Right ventricle myocardium inferior (tissue), 1 donor: ENCODE data around the gene DCST1. TPM values are rescaled to one million over a fixed set of nuclear protein-coding genes. Genes with fewer than 3 reads are reported as not detected.
A peak's percentile ranks its signal among the peaks of the same experiment; 100 is the strongest.

ENCODE experiments used
- ATAC-seq: fragments of 200-7000 bp; cut with Tn5 transposase; one replicate; pipeline ENCODE4 v1.9.1; 2020; ENCODE audit warnings: mild to moderate bottlenecking, moderate library complexity
- DNase-seq: peaks from one replicate; pipeline ENCODE4 v3.0.0; 2021; ENCODE audit errors: missing footprints
- intact Hi-C: fragments of 100-400 bp; cut with DNase I; formaldehyde crosslinking; loops from one replicate; pipeline ENCODE4 v1.11.0; 2022
- total RNA-seq: library from RNA; stranded (reverse); fragmentation: NEBNext Ultra II Directional; extraction: Animal tissue kit (Norgen Biotek cat#: 25700); gene quantifications from one replicate; pipeline ENCODE4 v1.2.1, GENCODE V29; 2021
- donor health status: DM: no; HTN: yes; CAD: no; lungs with severe emphysema.

DCST1 gene
- total RNA-seq, 1 donor from 2014 or later: not detected

DNA sequence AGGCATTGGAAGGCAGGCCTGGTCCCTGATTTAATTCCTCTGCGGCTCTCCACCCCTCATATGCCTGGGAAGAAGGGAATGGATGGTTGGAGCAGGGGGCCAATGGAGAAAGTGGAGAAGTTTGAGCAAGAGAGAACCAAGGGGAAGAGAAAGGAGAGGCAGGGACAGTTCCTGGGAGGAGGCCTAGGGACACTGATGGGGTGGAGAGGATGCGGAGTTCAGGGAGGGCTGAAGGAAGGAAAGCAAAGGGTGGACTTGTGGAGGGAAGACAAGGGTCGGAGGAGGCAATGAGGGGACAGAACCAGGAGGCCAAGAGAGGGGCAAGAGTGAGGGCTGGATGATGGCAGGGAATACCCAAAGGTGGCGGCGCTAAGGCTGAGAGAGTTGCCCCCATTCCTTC is 23.9 kb upstream of the DCST1 start:
- intact Hi-C loops: no loop called here
- ATAC-seq (no peak), DNase-seq (no peak)

DNA sequence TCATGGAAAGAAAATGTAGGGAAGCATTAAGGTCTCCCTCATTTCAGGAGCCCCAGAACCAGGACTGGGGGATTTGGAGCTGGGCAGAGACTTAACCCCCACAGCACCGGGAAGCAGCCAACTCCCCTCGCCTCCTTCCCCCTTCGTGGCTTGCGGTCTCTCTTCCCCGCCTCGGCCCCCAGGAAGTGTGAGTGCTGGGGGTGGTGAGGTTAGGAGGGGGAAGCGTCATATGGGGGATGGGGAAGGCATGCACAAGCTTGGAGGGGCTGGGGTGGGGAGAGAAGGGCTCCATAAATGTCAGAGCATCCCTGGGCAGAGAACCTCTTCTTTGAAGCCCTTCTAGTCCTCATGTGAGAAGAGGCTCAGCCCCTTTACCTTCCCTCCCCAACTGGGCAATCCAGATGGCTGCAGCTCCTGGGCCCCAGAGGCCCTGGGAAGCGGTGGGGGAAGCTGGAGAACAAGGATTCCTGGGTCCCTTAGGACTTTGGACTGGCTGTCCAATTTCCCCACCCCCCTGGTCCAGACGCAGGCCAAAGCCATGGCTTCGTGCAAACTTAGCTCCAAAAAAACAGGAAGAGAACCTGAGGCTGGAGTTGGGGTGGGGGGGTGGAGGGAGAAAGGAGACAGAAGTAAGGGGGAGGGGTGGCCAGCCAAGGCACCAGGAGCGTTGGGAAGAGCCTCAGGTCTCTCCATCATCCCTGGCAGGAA is 23.3 kb upstream of the DCST1 start:
- intact Hi-C loops: no loop called here
- ATAC-seq (no peak), DNase-seq (peak; percentile 40)

DNA sequence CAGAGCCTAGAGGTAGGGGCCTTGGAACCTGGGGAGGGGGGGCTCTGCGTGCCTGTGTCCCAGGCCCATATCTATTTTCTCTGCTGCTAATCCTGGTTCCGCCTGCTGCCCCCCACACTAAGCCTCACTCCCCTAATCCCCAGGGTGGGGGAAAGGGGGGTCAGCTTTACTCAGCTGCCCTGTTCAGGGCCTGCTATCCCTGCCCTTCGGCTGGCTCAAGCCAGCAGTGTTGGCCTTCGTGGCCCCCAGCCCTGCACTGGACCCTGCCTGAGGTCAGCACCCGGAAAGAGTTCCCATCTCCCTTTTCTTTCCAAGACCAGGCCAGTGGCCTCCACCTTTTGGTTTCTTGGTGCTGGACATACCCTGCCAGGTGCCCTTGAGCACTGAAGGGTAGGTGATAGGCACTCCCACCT is 22.6 kb upstream of the DCST1 start:
- intact Hi-C loops: no loop called here
- ATAC-seq: no peak
- peak; percentile 9 for DNase-seq

DNA sequence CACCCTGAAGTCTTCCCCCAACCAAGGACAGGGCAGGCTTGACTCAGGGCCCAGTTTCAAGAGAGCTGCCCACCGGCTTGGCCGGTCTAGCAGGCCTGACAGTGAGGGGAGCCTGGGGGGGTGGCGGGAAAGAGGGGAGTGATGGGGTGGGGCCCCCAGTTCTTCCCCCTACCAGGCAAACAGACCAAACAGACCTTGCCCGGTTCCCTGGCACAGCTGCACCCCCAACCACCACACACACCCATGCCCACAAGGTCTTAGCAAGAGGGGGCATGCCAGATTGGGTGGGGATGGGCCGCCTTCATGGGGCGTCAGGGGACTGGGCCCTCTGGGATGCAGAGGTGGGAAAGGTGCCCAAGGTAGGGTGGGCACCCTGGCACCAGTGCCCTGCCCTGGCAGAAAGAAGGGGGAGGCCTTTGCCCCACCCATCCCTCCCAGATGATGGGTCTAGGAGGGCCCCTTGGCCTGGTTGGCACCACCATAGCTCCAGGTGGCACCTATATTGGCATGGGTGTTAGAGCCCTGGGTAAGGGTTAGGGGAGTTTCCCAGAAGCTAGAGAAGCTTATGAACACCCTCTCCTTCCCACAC is 22.1 kb upstream of the DCST1 start:
- DNase-seq: no peak
- no peak for ATAC-seq
- intact Hi-C loops: no loop called here

DNA sequence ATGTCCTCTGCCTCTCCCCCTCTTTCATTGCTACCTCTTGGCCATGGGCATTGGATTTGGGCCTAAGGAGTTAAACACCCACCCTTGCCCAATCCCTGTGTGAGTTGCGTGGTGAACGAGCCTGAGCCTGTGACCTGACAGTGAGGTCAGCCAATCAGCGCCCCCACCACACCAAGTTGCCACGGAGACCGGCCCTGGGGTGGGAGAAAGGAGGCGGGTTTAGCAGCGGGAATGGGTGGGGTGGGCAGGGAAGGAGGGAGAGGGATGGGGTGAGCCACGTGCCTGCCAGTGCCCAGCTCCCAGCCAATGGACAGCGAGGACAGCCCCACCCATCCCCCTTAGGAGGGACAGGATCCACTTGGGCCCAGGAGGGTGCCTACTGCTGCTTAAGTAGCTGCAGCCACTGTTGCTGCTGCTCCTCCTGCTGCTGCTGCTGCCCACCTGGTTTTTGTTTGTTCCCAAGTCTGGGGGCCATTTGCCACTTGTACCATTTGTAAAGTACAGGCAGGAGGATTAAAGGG is 21.5 kb upstream of the DCST1 start:
- intact Hi-C loops: no loop called here
- ATAC-seq (peak; percentile 42), DNase-seq (peak; percentile 89)

GRCh38 chr1:155012776-155013602 is 20.6 kb upstream of the DCST1 start:
- DNase-seq (no peak), ATAC-seq (no peak)
- intact Hi-C loops: no loop called here

DNA sequence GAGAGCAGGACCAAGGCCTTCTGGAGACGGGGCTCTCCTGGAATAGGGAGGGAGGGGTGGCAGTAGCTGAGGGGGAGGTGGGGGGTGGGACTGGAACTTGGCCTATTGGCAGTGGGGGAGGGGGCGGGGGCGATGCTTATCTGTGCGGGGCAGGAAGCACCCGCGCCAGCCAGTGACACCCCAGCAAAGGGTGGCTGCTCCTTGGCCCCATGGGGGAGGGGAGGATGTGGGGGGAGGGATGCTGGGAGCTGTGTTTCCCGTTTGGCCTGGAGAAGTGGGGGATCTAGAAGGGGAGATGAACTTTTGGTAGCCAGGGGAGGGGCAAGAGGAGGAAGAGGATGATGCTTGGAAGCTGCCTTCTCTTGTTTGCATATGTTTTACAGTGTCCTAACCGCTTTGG is 20.0 kb upstream of the DCST1 start:
- no peak for DNase-seq
- intact Hi-C loops: no loop called here

GRCh38 chr1:155014709-155015508 is 18.7 kb upstream of the DCST1 start:
- ATAC-seq (no peak), DNase-seq (no peak)
- intact Hi-C loops: loop anchor here (5.0 kb wide), 1 partner anchor 43 kb away; the partner anchor contains the start of genes CKS1B and SHC1

More for the DNA sequence above, 20.0 kb upstream of the DCST1 start:
- no peak for ATAC-seq

DNA sequence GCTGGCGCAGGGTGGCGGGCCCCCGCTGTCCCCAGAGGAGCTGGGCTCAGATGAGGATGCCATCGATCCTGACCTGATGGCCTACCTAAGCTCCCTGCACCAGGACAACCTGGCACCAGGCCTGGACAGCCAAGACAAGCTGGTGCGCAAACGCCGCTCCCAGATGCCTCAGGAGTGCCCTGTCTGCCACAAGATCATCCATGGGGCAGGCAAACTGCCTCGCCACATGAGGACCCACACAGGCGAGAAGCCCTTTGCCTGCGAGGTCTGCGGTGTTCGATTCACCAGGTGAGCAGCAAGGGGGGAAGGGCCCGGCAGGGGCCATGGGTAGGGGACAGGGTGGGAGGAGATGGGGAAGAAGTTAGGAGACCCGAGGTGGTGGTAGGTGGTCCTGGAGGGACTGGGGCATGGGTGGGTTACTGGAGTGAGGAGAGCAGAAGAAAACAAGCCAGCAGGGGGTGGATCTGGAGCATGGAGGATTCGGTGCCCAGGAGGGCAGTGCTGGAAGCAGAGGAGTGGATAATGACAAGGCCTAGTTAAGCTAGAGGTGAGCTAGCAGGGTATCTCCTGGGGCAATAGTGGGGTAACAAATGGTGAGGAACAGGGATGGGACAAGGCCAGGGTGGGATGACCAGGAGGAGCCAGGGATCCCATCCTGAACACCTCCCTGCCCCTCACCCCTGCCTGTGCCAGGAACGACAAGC is 17.9 kb upstream of the DCST1 start:
- intact Hi-C loops: loop anchor here (5.0 kb wide), 1 partner anchor 43 kb away; the partner anchor contains the start of genes CKS1B and SHC1
- DNase-seq (no peak), ATAC-seq (no peak)

DNA sequence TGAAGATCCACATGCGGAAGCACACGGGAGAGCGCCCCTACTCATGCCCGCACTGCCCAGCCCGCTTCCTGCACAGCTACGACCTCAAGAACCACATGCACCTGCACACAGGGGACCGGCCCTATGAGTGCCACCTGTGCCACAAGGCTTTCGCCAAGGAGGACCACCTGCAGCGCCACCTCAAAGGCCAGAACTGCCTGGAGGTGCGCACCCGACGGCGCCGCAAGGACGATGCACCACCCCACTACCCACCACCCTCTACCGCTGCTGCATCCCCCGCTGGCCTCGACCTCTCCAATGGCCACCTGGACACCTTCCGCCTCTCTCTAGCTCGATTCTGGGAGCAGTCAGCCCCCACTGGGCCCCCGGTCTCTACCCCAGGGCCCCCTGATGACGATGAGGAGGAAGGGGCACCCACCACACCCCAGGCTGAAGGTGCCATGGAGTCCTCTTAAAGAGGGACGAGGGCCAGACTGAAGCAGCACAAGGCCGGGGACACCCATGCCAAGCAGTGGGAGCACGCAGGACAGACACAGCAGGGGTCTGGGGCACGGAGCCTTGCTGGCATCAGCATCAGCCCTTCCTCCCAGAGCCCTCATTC is 17.3 kb upstream of the DCST1 start:
- ATAC-seq (no peak), DNase-seq (no peak)
- intact Hi-C loops: loop anchor here (5.0 kb wide), 1 partner anchor 44 kb away; the partner anchor contains the start of genes CKS1B and SHC1

GRCh38 chr1:155017041-155017945 is 16.3 kb upstream of the DCST1 start:
- DNase-seq (peak; percentile 95), ATAC-seq (peak; percentile 93)
- intact Hi-C loops: loop anchor here (1.0 to 5.0 kb wide), 2 partner anchors 16 to 45 kb away; partner anchors contain the start of genes CKS1B and SHC1

DNA sequence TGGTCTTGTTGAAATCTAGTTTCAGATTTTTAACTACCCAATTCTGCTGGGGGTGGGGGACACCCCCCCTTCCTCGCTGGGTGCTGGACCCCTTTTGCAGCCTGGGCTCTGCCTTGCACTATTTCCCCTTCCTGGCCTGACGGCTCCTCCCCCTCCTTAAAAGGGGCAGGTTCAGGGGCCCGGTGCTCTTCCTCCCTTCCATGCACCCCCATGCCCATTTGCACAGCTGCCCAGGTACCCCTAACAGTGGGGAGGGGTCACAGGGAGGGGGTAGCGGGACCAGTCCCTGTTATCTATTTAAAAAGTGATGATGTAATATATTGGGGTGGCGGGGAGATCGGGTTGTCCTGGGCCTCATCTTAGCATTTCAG is 15.7 kb upstream of the DCST1 start:
- ATAC-seq: no peak
- DNase-seq: no peak
- intact Hi-C loops: loop anchor here (1.0 to 5.0 kb wide), 2 partner anchors 17 to 46 kb away; partner anchors contain the start of genes CKS1B and SHC1

DNA sequence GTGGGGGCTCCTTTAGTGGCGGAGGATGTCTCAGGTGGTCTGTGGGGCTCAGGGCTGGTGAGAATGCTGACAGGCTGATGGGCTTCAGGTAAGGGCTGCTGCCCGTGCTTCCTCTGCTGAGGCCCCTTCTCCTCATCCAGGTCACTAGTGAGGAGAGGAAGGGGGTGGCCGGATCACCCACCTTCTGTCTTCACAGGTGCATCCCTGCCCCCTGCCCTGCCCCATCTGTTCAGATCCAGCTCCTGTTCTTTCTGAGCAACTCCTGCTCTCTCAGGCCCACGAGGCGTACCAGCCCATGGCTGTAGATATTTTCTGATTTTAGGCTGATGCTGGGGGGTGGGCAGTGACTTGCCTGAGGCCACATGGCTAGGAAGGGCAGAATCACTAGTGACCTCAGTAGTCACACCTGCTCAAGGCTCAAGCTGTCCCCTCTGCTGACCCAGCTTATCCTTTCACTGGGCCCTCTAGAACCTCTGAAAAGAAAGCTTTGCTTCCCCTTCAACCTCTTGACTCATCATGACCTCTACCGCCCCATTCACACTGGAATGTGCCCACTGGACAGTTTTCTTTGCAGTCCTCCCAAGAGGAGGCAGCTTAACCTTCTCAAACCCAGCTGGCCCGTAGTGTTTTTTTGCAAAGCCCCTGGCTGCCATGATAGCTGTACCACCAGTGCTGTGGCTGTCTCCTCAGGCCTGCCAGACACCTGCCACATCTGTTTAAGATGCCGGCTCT is 14.8 kb upstream of the DCST1 start:
- DNase-seq (no peak), ATAC-seq (no peak)
- intact Hi-C loops: loop anchor here (5.0 kb wide), 1 partner anchor 46 kb away; the partner anchor contains the start of genes CKS1B and SHC1

DNA sequence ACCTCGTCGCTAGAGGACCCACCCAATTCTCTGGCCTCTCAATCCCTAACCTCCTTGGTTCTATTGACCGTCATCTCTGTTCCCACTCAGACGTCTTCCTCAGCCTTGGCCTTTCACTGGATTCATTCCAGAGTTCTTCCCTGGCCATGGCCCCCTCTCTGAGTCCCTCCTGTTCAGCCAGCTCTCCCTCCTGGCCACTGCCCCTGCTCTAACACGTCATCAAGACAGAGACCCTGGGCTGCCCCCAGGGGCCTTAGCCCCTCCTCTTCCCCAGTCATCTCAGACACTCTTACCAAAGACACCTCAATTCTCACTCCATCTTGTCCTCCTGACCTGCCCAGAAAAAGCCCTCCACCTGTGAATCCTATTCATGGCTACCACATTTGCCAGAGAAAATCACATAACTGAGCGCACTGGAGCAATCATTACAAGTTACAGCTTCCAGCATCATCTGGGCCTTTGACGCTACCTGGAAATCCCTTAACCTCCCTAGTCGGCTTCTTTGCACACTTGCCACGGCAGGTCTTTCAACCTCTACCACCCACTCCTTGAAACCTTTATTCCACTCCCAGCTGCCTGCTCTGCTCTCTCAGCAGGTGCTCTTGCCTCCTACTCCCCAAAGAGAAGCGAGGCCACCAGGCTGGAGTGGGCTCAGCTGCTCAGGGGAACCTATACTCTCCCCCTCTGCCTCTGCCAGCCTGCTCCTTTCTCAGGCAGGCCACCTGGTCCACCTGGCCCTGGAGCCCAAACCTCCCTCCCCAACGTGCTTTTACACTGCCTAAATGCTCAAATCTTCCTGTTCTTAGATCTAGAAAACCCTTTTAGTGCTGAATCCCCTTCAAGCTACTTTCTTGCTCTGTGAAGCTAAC is 14.0 kb upstream of the DCST1 start:
- DNase-seq: no peak
- ATAC-seq: no peak
- intact Hi-C loops: loop anchor here (5.0 kb wide), 1 partner anchor 47 kb away; the partner anchor contains the start of genes CKS1B and SHC1
